ENCODE results near the gene OMP.

GRCh38 chr11:77085652-77086051 lies 17.0 kb upstream of the OMP start:
- TF ChIP-seq CTCF (IDR thresholded peaks at IDR 0.05), result no peak
- no peak for TF ChIP-seq POLR2A (IDR thresholded peaks at IDR 0.05)
